ENCODE measurements around the gene STK33. TPM values are rescaled to one million over a fixed set of nuclear protein-coding genes. Genes with fewer than 3 reads are reported as not detected.

The STK33 gene
- total and polyA plus RNA-seq, 5 donors = 14.1 to 40.2 (median 26.4) TPM

DNA sequence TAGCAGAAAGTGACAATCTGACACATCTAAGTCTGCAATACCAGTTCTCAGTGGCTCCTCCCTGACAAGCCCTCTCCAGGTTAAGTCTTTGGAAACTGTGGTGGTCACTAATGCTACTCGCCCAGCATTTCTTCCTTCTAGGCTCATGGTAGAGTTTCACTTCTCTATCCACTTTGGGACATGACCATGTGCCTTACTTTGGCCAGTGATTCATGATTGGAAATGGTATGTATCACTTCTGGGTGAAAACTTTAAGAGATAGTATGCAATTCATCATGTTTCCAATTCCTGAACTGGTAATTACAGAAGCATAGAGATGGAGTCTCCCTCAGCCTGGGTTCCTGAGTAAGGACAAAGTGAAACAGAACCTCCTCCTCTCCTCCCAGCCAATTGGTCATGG, 178.8 kb downstream of the STK33 start:
- Histone ChIP-seq H3K4me3 (ENCODE audit: low read length) (no peak overlapping the region), H3K4me1 (ENCODE audit: control insufficient read depth, insufficient read depth, low read length) (no peaks in the 10 kb centered on the region), H3K27me3 (ENCODE audit: control insufficient read depth, insufficient read depth) (no peaks in the 10 kb centered on the region), H3K27ac (ENCODE audit: low read length) (no peak overlapping the region), H3K9me3 (ENCODE audit: control insufficient read depth, low read length) (no peaks in the 10 kb centered on the region)
- DNase-seq (no peak), ATAC-seq (no peak)
- WGBS = 60% methylated on average over 1 of the region's 1 CpG
- intact Hi-C loops (cut with DNase I) = no loop called here

DNA sequence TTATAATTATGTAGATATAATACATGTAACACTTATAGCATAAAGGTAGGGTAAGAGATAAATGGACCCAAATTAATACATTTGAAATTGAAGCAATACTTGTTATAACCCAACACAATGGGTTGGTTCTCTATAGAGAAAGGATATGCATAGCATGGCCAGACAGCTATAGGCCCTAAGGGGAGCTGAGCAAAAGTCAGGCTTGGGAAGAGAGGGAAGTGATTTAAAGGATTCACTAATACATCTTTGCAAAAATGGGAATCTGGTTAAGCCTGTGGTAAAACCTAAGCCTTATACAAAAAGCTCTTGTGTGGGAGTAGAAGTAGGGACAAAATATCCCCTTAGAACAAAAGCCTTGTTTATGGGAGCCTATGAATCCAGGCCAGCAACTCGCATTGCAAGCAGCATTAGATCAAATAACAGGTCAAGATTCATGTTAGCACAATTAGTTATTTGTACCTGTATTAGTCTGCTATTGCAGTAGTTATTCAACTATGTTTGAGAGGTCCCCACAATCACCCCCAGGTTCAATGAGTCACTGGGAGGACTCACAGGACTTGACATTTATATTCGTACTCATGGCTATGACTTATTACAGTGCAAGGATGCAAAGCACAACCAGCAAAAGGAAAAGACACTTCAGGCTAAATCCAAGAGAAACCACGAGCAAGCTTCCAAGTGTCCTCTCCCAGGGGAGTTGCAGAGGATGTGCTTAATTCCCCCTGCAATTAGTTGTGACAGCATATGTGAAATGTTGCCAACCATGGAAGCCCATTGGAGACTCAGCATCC, 185.7 kb downstream of the STK33 start:
- intact Hi-C loops (cut with DNase I) = no loop called here
- no peak for ATAC-seq
- no peak overlapping the region for H3K4me3 ChIP-seq (ENCODE audit: low read length)
- no peaks in the 10 kb centered on the region for H3K27me3 ChIP-seq (ENCODE audit: control insufficient read depth, insufficient read depth)
- no peak overlapping the region for H3K27ac ChIP-seq (ENCODE audit: low read length)
- no peak for DNase-seq
- 66% methylated on average over 3 of the region's 3 CpGs for WGBS
- no peaks in the 10 kb centered on the region for H3K9me3 ChIP-seq (ENCODE audit: control insufficient read depth, low read length)
- no peaks in the 10 kb centered on the region for H3K4me1 ChIP-seq (ENCODE audit: control insufficient read depth, insufficient read depth, low read length)

DNA sequence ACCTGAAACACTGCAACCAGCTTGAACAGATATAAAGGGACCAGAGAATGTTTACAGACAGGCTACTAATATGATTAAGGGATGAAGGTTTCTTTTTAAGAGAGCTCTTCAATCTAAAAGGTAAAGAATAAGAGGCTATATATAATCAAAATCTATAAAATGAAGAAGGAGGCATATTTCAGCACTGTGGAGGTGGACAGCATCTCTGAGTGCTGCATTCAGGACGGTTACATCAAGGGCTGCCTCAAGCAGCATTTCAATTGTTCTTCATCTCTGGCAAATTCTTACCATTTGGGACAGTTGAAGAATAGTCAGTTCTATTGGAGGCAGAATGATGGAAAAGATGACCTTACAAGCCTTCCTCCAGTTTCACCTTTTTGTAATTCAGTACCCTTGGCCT, 190.7 kb downstream of the STK33 start:
- intact Hi-C loops (cut with DNase I) = no loop called here
- Histone ChIP-seq H3K4me3 (ENCODE audit: low read length) (no peak overlapping the region), H3K27me3 (ENCODE audit: control insufficient read depth, insufficient read depth) (no peaks in the 10 kb centered on the region), H3K27ac (ENCODE audit: low read length) (no peak overlapping the region), H3K9me3 (ENCODE audit: control insufficient read depth, low read length) (no peaks in the 10 kb centered on the region), H3K4me1 (ENCODE audit: control insufficient read depth, insufficient read depth, low read length) (no peaks in the 10 kb centered on the region)
- 9% methylated on average over 1 of the region's 1 CpG for WGBS
- DNase-seq (no peak), ATAC-seq (no peak)

DNA sequence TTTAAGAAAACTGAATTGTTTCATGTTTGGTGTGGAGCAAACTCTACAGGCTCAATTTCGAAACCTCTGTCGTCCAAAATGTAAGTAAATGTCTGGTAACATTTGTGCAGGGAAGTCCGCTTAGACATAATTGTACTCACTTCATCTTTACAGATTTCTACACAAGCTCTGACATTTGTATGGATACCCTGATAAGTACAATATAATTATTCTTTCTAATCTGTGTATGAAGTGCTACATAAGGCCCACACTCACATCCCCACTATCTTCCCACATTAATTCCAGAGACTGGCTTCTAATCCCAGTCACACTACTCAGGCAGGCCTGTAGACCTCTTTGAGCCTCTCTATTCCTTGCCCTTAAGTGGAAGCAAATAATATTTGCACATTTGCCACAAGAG, 201.1 kb downstream of the STK33 start:
- ATAC-seq = no peak
- Histone ChIP-seq H3K4me3 (ENCODE audit: low read length) (no peak overlapping the region), H3K9me3 (ENCODE audit: control insufficient read depth, low read length) (no peaks in the 10 kb centered on the region), H3K27ac (ENCODE audit: low read length) (no peak overlapping the region), H3K27me3 (ENCODE audit: control insufficient read depth, insufficient read depth) (no peaks in the 10 kb centered on the region), H3K4me1 (ENCODE audit: control insufficient read depth, insufficient read depth, low read length) (peaks cover 4% of the 10 kb centered on the region)
- WGBS = 93% methylated on average over 3 of the region's 3 CpGs
- intact Hi-C loops (cut with DNase I) = no loop called here
- DNase-seq = no peak

DNA sequence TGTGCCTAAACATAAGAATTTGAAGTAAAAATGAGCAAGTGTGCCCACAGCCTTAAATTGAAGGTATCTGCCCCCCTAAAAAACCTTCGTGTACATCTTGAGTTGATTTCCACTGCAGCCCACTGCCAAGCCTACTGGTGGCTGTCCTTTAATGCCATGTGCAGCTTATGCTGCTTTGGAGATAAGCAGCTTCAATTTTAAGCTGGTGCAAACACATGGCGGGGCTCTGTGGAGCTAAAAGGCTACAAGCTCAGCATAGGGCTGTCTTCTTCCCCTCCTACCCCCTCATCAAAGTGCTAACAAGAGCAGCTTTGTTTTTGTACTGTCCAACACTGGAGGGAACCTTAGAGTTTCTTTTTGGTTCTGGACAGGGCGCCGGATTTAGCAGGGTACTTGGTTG, 201.9 kb downstream of the STK33 start:
- 80% methylated on average over 4 of the region's 4 CpGs for WGBS
- intact Hi-C loops (cut with DNase I) = no loop called here

DNA sequence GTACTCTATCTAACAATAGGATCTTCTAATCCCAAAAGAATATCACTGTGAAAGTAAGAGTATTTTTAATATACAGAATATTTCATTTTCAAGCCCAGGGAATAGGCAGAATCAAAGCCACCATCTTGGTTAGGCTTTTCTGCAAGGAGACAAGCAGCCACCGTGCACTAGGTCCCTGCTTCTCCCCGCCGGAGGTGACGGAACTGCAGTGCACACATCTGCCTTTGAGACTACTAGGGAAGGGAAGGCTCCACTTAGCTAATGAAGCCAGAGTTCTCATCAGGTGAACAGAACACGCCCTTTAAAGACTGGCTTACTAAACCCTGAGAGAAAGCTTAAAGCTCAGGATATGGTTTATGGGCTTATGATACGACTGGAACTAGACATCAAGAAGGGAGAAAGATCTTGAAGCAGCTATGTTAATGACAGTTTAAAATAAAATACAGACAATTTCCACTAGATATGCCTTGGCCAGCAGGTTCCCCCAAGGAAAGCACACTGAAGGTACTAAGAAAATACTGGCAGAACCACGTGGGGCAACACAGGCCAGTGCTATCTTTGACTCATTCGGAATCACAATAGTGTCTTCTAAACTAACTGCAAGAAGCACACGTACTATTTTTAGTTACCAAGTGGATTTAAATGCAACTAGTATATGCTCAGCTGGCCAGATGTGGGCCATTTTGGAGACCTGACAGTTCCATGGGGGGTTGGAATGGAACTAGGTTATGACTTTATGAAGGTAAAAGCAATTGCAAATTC, 203.0 kb downstream of the STK33 start:
- 86% methylated on average over 9 of the region's 9 CpGs for WGBS
- no peak overlapping the region for H3K4me3 ChIP-seq (ENCODE audit: low read length)
- no peak overlapping the region for H3K27ac ChIP-seq (ENCODE audit: low read length)
- intact Hi-C loops (cut with DNase I) = no loop called here
- H3K4me1 ChIP-seq (ENCODE audit: control insufficient read depth, insufficient read depth, low read length) = peaks cover 4% of the 10 kb centered on the region
- no peaks in the 10 kb centered on the region for H3K9me3 ChIP-seq (ENCODE audit: control insufficient read depth, low read length)
- ATAC-seq (no peak), DNase-seq (no peak)
- H3K27me3 ChIP-seq (ENCODE audit: control insufficient read depth, insufficient read depth) = no peaks in the 10 kb centered on the region

More for the DNA sequence above, 201.9 kb downstream of the STK33 start:
- H3K27me3 ChIP-seq (ENCODE audit: control insufficient read depth, insufficient read depth) = no peaks in the 10 kb centered on the region
- H3K27ac ChIP-seq (ENCODE audit: low read length) = no peak overlapping the region
- no peak for ATAC-seq
- no peak for DNase-seq
- peaks cover 4% of the 10 kb centered on the region for H3K4me1 ChIP-seq (ENCODE audit: control insufficient read depth, insufficient read depth, low read length)
- H3K9me3 ChIP-seq (ENCODE audit: control insufficient read depth, low read length) = no peaks in the 10 kb centered on the region
- H3K4me3 ChIP-seq (ENCODE audit: low read length) = no peak overlapping the region

DNA sequence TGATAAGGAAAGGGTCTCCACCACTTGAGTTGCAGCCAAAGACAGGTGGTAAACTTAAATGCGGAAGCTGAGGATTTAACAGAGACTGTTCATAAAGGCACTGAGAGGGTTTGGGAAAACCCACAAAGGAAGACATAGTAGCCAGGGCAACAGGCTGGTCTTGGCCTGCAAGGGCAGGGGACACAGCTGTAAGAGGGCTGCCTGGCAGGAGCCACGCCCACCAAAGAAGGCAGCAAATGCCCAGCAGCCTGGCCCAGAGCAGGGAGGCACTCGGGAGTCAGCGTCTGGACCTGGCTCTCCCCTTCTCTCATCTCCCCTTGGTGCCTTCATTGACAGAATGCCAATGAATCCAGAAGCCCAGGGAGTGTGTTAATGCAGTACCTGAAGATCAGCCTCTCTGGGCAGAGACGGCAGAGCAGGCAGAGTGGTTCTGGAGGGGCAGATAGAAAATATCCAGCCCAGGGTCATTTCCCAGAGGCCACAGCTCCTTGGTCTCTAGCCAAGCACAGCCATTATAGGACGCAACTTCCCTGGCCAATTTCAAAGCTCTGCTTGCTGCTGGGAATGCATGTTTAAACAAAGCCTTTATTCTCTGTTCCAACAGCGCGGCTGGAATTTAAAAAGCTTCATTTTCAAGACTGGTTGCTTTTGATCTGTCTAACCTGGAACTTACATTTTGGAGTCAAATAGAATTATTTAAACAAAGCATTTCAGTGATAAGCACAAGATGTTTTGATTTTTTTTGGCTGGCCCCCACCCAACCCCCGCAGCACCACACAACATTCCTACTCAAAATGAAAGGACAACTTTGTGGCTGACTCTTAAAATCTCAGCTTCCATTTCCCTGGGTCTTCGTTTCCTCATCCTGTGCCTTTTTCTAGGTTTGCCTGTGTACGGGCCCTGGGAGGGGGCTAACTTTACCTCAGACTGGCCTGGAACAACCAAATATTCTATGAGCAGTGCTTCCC, 204.7 kb downstream of the STK33 start:
- 37% methylated on average over 11 of the region's 11 CpGs for WGBS
- Histone ChIP-seq H3K4me3 (ENCODE audit: low read length) (peak overlapping the region; percentile 5), H3K9me3 (ENCODE audit: control insufficient read depth, low read length) (no peaks in the 10 kb centered on the region), H3K4me1 (ENCODE audit: control insufficient read depth, insufficient read depth, low read length) (peaks cover 4% of the 10 kb centered on the region), H3K27me3 (ENCODE audit: control insufficient read depth, insufficient read depth) (no peaks in the 10 kb centered on the region), H3K27ac (ENCODE audit: low read length) (no peak overlapping the region)
- ATAC-seq (peak; percentile 58 to 64), DNase-seq (peak in 1 of 3 donors; percentile 60)
- intact Hi-C loops (cut with DNase I) = no loop called here

DNA sequence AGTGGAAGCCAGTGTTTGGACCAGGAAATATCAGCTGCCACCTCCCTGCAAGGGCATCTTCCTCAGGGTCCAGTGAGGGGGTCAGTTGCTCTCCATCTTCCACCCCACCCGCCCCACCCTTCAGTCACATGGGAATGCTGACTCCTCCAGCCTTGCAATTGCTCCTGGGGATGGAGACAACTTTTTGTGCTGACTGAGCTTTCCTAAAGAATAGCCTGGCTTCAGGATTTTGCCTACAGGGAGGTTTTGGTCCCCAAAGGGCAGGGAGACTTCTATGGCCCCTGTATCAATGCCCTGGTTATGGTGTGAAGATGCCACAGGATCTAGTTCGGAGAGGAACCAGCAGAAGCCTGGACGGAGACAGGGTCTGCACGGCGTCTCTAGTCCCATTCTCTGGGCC, 206.3 kb downstream of the STK33 start:
- ATAC-seq (no peak), DNase-seq (no peak)
- Histone ChIP-seq H3K27me3 (ENCODE audit: control insufficient read depth, insufficient read depth) (no peaks in the 10 kb centered on the region), H3K9me3 (ENCODE audit: control insufficient read depth, low read length) (no peaks in the 10 kb centered on the region), H3K27ac (ENCODE audit: low read length) (no peak overlapping the region), H3K4me1 (ENCODE audit: control insufficient read depth, insufficient read depth, low read length) (peaks cover 4% of the 10 kb centered on the region), H3K4me3 (ENCODE audit: low read length) (no peak overlapping the region)
- intact Hi-C loops (cut with DNase I) = no loop called here
- 93% methylated on average over 5 of the region's 5 CpGs for WGBS

DNA sequence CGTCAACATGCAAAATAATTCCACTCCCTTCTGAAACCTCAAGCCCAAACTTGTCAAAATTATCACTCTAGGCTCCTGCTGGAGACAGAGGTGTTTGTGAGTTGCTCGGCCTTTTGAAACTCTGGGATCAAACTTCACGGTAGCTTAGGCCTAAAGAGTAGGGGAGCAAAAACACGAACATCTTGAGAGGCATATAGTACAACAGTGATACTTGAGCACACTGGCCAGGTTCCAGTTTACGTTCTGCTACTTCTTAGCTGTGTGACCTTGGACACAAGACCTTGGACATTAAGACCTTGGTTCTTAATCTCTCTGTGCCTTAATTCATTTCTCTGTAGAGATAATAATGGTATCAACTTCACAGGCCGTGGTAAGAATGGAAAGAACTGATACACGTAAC, 206.9 kb downstream of the STK33 start:
- ATAC-seq = no peak
- Histone ChIP-seq H3K9me3 (ENCODE audit: control insufficient read depth, low read length) (no peaks in the 10 kb centered on the region), H3K4me3 (ENCODE audit: low read length) (no peak overlapping the region), H3K27me3 (ENCODE audit: control insufficient read depth, insufficient read depth) (no peaks in the 10 kb centered on the region), H3K27ac (ENCODE audit: low read length) (no peak overlapping the region), H3K4me1 (ENCODE audit: control insufficient read depth, insufficient read depth, low read length) (peaks cover 4% of the 10 kb centered on the region)
- intact Hi-C loops (cut with DNase I) = no loop called here
- DNase-seq = no peak
- 65% methylated on average over 7 of the region's 7 CpGs for WGBS

DNA sequence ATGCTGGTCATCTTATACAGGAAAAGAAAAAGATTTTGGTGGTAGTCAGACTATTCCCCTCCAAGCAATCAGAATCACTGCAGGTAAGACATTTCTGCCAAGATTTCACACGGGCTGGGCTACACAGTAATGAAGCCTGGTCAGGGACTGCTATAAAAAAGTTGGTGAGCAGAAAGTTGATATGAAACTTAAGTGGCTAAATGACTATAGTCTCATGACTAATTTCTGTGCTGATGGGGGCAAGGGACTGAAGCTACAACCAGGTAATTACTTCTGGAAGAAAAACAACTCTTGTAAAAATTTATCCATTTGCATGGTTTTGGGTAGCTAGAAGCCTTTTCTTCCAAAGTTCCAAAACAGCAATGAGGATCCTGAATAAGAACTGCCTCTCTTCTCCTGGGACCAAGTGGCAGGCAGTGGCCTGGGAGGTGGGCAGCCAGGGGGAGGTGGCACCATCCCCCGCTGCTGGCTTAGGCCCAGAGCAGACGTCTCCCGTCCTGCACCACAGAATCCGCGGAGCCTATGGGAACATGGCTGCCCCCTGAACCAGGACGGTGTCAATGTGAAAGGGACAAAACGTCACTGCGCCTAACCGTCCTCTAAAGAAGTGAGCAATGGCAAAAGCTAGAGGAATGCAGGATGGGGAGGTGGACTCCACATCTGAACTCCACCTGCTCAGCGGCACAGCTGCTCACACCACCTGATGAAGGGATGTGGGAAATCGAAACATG, 207.7 kb downstream of the STK33 start:
- no peak overlapping the region for H3K27ac ChIP-seq (ENCODE audit: low read length)
- DNase-seq (no peak), ATAC-seq (no peak)
- H3K4me3 ChIP-seq (ENCODE audit: low read length) = no peak overlapping the region
- intact Hi-C loops (cut with DNase I) = no loop called here
- peaks cover 4% of the 10 kb centered on the region for H3K4me1 ChIP-seq (ENCODE audit: control insufficient read depth, insufficient read depth, low read length)
- 86% methylated on average over 12 of the region's 12 CpGs for WGBS
- no peaks in the 10 kb centered on the region for H3K27me3 ChIP-seq (ENCODE audit: control insufficient read depth, insufficient read depth)
- H3K9me3 ChIP-seq (ENCODE audit: control insufficient read depth, low read length) = no peaks in the 10 kb centered on the region

Data from right cardiac atrium (tissue), 5 donors.